HepG2 (cell line): ENCODE results near the gene GRIK5.

Experiments
- CTCF ChIP-seq: sonication (generic); formaldehyde crosslinking; IDR thresholded peaks from 2 replicates; pipeline ENCODE4 v1.5.0; 2020; ENCODE audit warnings: mild to moderate bottlenecking, missing genetic modification reagents, moderate library complexity
- MYC ChIP-seq: sonication (generic); formaldehyde crosslinking; IDR thresholded peaks from 2 replicates; pipeline ENCODE4 v1.9.0; 2021; ENCODE audit warnings: missing genetic modification reagents, borderline replicate concordance
- POLR2A ChIP-seq, 2 experiments: IDR thresholded peaks; 2 replicates each; pipeline ENCODE4 v1.6.1; 2011; ENCODE audit warnings: low read depth in 2 of 2, low read length in 2 of 2, mild to moderate bottlenecking in 1 of 2, moderate library complexity in 1 of 2; ENCODE audit not compliant: insufficient read depth in 1 of 2
- SALL2 ChIP-seq: sonication (generic); formaldehyde crosslinking; IDR thresholded peaks from 2 replicates; pipeline ENCODE4 v1.8.1; 2023; ENCODE audit warnings: mild to moderate bottlenecking, missing genetic modification reagents, inconsistent platforms

GRCh38 chr19:42064432-42064831, 5.6 kb downstream of the GRIK5 start:
- no peak for TF ChIP-seq MYC
- no peak for TF ChIP-seq POLR2A (IDR thresholded peaks at IDR 0.05; ENCODE audit: insufficient read depth in 1 of 2, low read depth in 2 of 2, low read length in 2 of 2)
- no peak for TF ChIP-seq SALL2
- TF ChIP-seq CTCF (CRISPR knock-in tag), result no peak
